Measurements from ENCODE around the gene TRPM1.

- TF ChIP-seq CTCF (IDR thresholded peaks at IDR 0.05) (no peak), POLR2A (IDR thresholded peaks at IDR 0.05) (no peak)
Observed at GRCh38 chr15:31051496-31052080, 49.9 kb downstream of the TRPM1 start.
